ENCODE data around the gene HRNR.

HRNR gene

DNA sequence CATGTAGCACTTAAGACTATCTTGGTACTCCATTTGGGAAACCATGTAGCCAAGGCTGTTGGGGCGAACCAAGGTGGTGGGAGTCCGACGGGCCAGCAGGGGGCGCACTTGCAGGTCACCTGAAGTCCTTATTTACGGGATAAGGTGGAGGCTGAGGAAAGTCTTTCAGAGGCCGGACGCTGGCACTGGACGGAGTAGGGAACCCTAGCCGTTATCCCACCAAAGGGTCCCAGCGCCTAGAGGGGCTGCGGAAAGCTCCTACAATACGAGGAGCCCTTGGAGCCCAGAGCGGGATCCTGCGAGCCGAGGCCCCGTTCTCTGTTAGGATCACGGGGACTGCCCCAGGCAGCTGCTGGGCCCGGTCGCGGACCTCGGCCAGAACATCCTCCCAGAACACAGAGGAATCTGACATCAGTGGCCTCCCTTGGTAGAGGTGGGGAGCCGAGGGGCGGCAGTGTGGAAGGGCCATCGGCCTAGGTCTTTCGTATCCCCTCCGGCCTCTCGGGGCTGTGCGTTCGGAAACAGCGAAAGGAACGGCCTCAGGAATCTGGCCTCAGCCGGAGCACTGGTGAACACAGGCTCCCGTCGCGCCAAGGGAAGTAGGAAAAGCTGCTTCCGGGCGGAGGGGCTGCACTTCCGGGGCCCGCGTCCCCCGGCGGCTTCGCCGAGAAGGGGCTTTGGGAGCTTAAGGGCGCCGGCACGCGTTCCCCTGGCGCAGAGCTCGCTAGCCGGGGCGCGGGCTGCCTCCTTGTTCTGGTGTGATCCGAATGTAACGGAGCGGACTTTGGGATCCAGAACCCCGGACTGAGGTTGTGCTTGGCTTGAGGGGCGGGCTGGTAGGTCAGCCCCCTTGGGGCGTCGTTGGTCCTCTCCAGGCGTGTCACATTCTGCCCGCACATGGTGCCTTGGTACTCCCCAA, 35.1 kb downstream of the HRNR start:
- DNase-seq: peak; percentile 11

DNA sequence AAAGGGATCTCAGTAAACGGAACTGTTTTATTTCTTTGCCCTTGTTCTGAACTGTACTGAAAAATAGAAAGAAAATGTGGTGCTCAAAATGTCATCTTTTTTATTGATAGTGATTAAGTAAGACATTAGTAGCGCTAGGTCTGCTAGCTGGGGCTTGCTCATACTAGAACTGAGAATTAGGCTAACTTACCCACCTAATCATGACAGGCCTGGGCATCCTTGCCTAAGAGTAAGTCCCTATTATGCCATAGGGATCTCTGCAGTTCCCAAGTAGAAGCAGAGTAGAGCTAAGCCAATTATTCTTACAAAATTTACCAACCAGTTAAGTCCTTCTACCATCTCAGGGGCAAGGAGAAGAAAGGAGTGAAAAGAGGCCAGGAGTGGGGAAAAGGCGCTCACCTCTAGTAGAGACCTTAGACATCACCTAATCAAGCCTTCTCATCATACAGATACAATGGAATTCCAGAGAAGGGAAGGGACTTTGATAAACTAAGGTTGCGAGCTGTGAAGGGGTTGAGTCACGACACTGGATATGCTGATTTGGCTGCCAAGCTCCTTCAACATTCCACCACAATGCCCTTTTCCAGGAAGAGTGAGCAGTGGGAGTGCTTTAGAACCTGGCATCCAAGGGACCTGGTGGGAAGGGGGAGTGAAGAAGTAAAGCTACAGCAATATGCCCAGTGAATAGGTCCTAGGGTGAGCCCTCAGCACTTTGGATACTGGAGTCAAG, 37.3 kb downstream of the HRNR start:
- DNase-seq: no peak

DNA sequence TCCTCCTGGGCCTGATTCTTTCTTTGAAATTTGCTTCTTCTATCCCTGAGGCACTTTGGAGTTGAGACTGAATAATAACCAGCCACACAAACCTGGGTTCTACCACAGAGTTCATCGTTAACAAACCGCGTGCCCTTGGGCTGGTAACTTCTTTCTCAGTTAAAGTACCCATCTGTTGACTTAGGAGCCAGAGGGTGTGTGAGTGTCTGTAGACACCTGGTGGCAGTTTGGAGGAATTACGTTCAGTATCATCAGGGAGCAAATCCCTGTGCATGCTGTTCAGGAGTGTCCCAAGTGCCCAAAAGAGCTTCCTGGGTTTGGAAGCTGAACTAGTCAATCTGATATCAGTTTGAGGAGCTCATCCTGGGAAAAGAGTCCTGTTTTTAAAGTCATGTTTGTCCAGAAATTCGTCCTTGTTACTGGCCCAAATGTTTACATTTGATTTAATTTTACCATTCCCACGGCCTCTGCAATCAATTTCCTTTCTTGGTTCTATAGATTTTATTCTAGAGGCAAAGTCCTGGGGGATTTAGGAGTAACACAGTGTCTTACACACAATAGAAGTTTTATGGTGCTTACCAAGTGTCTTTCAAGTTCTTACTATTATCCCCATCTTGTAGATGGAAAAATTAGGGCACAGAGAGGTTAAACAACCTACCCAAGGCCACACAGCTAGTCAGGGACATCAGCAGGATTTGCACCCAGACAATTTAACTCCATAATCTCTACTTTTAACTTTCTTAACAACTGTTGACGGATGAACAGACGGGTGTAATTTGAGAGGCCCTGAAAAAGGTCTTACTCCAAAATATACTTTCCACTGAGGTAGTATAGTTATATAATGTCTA, 38.2 kb downstream of the HRNR start:
- DNase-seq: peak; percentile 19

DNA sequence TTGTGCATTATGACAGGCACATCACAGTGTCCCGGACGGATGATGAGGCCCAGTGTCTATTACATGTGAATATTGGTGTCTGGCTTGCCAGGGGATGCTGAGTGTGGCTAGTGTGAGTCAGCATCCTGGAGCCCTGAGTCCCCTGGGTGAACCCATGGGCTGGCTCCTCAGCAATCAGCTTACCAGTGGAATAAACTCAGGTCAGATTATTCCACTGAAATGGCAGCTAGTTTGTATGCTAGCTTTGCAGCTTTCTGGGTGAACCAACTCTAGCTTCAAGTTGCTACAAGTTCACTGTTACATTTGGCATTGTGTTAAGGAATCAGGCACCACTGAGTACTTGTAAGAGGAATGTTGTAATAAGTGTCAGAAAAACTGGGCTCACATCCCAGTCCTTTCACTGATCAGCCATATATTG, 41.0 kb downstream of the HRNR start:
- no peak for DNase-seq

DNA sequence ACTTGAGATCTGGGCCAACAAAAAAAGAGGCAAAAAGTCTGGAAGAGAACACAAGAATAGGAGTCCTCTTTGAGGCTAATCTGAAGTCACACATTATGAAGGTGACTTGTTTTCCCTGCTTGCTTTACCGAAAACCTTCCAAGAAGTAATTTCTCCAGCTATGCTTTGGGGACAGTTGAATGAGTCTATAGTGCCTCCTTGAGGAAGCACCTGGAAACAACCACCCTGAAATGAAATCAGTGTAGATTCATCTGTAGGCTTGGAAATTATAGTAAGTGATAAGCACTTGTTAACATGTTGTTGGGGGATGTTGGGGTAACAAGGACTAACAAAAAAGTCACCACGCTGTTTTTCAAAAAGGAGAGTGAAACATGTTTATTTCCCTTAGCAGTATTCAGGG, 41.6 kb downstream of the HRNR start:
- DNase-seq: no peak

DNA sequence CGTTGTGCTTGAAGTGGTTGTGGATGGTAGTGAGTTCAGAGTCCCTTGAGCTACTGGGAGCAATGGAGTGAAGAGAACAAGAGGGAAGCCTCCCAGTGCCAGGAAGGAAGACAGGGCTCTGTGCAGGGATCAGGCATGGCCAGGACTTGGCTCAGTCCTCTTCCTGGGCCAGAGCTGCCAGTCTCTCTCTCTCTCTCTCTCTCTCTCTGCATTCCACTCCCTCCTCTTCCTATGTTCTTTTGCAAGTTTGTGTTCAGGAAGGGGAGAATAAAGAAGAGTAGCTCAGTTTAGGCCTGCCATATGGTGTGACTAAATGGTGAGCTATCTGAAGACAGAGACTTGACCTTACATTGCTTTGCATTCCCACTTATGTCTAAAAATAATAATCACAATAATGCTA, 44.4 kb downstream of the HRNR start:
- DNase-seq: no peak

DNA sequence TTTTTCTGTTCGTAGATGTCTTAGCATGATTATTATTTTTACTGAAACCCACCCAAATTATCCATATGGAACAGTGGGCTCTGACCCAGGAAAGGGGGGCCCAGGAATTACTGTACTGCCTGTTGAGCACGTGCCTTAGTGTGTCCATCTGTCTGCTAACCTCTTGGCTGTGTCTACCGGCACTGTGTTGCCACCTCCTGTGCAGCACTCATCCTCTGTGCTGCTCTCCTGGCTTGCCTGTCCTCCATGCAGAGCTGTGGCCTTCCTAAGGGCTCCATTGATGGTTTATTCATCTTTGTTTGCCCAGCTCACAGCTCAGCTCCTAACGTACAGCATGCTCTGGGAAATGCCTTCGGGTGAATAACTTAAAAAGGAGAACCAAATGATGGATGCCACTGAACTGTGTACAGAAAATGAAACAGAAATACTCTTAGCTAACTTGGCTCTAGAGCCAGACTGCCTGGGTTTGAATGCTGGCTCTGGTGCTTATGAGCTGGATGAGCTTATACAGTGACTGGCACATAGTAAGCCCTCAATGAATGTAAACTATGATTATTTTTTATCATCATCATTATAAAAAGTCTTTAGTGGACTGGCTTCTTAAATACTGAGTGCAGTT, 53.6 kb downstream of the HRNR start:
- DNase-seq: no peak

DNA sequence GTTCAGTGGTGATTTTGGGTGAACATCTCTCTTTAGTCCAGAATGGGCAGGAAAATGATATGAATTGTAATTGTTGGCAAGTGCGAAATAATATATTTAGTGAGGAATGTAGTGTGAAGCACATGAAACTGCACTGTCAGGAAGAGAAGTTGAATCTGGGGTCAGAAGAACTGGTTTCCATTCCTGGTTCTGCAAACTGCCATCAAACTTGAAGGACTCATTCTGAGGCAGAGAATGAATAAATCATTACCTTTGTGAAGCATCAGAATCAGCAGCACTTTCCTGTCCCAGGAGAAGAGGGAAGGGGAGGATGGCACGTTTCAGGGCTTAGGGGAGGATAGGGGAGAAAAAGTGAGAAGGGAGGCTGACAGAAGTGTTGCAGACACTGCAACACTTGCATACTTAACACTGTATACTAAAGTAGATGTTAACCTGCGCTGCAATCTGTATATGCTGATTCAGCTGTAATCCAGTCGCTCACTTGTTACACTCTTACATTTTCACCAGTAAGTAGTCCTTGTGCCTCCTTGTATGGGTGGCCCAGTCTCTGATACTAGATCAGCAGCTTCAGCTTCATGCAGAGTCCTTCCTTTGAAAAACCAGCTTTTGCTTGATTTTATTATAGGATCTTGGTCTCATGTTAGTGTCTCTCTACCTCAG, 54.5 kb downstream of the HRNR start:
- no peak for DNase-seq

DNA sequence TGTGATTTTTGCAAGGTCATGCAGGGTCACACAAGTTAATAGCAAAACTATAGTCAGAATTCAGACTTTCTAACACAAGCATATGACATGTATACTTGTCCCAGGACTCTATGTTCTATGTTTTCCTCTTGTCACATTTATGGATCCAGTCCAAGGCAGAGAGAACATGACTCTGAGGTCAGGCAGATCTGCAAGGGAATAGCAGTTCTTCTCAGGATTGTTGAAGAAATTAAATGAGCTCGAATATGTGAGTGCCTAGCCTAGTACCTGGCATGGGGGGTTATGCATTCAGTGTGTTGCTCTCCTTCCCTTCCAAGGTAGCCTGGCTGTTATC, 55.5 kb downstream of the HRNR start:
- no peak for DNase-seq

DNA sequence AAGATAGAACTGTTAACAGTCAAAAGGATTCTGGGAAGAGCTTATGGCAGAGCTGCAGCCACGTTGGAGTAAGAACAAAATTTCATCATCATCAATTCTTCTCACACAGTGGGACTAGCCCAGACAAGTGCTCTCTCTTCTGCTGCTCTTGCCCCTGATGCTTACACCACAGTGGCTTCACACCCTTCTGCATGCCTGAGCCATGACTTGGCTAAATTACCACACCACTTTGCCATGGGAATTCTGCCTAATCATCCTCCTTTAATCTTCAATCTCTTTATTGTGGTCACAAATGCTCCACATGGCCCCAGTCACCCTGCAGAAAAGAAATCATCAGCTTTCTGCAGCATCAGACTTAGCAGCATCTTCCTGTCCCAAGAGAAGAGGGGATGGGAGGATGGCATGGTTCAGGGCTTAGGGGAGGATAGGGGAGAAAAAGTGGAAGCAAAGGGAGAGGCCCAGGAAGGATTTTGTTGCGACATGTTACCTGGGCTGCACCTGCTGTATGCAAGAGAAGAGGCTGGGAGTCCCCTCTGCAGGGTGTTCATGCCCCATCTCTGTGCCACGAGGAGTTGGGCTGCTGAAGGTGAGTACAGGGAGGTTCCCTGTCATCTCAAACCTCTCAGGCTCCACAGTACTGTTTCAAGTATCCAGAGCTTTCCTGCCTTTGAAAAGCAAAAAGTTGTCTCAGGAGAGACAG, 56.0 kb downstream of the HRNR start:
- DNase-seq: no peak

DNA sequence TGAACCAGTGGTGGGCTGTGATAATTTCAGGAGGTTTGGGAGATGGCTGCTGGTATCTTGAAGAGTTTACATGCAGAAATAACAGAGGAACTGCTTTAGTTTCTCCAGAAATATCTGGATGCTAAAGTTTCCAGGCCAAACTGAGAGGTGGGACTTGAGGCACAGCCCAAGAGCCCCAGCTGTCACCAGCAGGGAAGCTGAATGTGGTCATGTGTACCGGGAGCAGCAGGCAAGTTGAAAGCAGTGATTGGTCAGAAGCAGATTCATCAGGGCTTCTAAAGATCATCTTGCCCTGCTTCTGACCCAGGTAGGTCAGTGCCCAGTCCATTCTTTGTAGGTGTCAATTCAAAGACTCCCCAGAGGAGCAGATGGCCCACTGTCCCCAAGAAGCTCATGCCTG, 57.0 kb downstream of the HRNR start:
- DNase-seq: no peak

DNA sequence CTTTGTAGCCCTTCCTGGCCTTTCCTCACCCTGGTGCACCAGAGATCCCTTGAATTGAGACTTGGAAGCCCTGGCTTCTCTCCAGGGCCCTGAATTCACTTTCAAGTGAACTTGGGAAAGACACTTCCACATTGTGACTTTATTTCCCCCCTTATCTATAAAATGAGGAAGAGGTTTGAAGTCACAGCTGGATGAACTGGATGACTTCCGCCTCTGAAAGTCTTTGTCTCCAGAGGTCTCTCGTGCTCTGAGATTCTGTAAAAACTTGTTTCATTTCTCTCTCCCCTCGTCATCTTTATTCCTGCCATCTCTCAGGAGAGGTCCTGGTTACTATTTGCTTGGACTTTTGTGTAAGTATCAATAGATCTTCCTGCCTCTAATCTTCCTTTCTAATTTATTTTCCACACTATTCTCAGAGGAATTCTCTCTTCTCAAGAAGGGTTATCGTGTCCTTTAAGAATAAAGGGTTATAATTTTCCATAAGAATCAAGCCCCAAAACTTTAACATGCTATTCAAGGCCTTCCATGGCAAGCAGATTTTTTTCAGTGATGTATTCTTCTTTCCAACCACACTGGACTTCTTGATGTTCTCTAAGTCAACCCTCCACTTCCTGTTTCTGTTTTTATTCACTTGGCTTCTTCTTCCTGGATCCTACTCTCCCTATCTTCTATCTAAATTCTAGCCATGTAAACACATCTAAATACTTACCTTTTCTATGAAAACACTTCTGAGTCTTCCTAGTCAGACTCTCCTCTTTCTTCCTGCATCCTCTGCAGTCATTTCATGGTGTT, 58.5 kb downstream of the HRNR start:
- DNase-seq: no peak

DNA sequence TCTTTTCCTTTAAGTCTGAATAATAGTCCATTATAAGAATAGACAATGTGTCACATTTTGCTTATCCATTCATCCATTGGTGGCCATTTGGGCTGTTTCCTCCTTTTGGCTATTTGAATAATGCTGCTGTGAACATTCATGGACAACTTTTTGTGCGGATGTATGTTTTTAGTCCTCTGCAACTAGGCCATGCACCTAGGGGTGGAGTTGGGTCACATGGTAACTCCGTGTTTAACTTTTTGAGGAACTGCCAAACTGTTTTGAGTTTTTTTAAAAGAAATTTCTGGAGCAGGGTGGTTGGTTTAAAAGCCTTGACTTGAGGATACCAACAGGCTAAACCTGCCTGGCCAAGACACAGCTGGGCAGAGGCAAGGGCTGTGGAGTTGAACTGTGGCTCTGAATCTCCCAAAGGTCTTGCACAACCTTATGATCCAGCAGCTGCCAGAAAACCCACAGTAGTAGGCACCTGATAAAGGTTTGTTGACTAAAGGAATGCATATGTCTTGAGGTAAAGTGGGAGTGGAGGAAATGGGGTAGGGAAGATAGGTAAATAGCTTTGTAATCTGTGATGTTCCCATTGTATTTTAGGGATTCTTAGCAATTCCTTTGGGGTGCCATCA, 59.4 kb downstream of the HRNR start:
- DNase-seq: no peak

DNA sequence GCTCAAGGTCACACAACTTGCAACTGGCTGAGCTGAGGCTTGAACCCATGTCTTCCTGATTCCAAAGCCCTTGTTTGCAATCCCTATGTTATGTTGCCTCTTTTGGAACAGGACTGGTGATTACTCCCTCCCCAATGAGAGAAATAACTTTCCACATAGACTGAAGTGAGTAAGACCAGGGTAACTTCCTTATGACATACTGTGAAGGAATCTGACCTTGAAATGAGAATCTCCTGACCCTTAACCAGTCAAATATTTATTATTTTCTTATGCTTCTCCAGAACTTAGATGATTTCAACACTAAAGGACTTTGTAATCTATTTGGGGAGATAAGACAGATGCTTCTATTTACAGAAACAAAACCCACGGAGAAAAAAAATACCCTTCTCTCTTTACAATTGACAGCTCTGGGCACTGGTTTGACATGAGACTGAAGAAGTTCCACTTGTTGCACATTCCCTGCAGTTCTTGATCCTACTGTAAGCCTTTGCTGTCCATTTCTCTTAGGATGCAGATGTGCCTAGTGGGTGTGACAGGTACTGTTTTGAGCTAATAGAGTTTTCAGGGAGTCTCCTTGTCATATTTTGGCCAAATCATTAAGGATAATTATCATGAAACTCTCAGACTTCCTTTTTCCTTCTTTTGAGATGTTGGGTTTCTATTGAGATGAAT, 61.1 kb downstream of the HRNR start:
- DNase-seq: no peak
